ENCODE data around the gene CNR2.
A peak's percentile ranks its signal among the peaks of the same experiment; 100 is the strongest.
"Not testable (repeated sequence)": the region's sequence is repeated elsewhere in the genome, so short reads cannot be mapped to it uniquely, and the experiment has no call there.

CNR2 gene

GRCh38 chr1:23827717-23828116, 85.4 kb downstream of the CNR2 start:
- no peak for DNase-seq

- not testable (repeated sequence) for DNase-seq
Measured at GRCh38 chr1:23826590-23826989, 86.6 kb downstream of the CNR2 start.

DNA sequence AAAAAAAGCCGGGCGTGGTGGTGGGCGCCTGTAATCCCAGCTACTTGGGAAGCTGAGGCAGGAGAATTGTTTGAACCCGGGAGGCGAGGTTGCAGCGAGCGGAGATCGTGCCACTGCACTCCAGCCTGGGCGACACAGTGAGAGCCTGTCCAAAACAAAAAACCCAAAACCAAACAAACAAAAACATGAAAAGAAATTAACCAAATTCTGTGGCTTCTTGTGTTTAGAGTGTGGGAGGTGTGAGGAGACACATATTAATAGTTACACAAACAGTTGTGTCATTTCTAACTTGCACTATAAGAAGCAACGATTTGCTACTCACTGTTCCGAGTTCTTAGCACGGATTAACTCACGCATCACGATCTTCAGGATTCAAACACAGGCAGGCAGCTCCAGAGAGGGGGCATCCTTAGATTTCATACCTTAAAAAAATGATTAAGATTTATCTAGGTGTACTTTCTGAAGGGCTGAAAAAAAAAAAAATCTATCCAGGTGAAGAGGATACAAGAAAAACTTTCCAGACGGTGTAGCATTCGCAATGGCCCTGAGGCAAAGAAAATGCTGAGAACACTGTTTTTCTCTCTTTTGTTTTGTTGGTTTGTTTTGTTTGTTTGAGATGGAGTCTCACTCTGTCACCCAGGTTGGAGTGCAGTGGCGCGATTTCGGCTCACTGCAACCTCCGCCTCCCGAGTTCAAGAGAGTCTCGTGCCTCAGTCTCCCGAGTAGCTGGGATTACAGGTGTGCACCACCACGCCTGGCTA, 87.2 kb downstream of the CNR2 start:
- DNase-seq = no peak

- DNase-seq = peak; percentile 86
Measured at GRCh38 chr1:23825076-23825761, 87.9 kb downstream of the CNR2 start, which contains the start of gene HMGCL. HMGCL (minus strand) TSS chr1:23825429; CDS start chr1:23825415, 14 bp downstream.

DNA sequence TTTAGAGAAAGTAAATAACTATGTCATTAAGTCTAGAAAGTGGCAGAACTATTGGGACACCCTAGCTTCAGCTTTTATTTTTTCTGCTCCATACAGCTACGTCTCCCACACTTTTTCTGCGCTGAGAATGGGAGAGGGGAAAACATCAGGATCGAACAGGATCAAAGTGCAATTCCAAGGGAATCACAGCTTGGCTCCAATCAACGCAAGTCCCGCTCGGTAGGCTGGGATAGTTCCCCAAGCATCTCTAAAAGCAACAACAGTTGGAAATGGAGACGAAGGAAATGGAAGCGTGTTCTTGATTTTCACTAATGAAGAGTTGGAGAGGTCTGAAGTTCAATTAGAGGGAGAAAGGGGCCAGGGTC, 88.5 kb downstream of the CNR2 start:
- no peak for DNase-seq

DNA sequence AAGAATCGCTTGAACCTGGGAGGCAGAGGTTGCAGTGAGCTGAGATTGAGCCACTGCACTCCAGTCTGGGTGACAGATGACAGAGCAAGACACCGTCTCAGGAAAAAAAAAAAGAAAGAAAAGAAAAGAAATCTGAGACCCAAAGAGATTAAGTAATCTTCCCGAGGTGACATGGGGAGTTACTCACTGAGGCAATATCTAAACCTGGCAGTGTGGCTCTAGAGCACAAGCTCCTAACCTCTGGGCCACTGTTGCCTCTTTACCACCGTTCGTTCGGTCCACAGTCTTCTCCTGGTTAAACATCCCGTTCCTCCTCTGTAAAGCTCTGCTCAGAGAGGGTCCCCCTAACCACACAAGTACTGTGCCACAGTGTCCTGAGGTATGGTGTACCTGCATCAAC, 89.4 kb downstream of the CNR2 start:
- no peak for DNase-seq
